Activated CD4-positive, alpha-beta T cell treated with anti-CD3 and anti-CD28 coated beads, Interleukin-2, amount 50 U/mL, for 4 hours (primary cell): ENCODE data around the gene EFCAB6.

Source experiments
- DNase-seq, 2 experiments: peaks; one replicate each; pipeline ENCODE4 v3.0.0-alpha.2; 2020

The EFCAB6 gene

GRCh38 chr22:43744700-43745410 lies 67.2 kb downstream of the EFCAB6 start:
- no peak for DNase-seq

GRCh38 chr22:43743929-43744643 lies 68.0 kb downstream of the EFCAB6 start:
- no peak for DNase-seq

GRCh38 chr22:43743131-43743530 lies 69.0 kb downstream of the EFCAB6 start:
- DNase-seq: no peak

GRCh38 chr22:43742154-43742950 lies 69.8 kb downstream of the EFCAB6 start:
- DNase-seq: no peak

GRCh38 chr22:43740587-43741270 lies 71.4 kb downstream of the EFCAB6 start:
- DNase-seq: no peak

- no peak for DNase-seq
Observed at GRCh38 chr22:43739851-43740379, 72.2 kb downstream of the EFCAB6 start.

- no peak for DNase-seq
Observed at GRCh38 chr22:43737150-43737828, 74.8 kb downstream of the EFCAB6 start.

GRCh38 chr22:43736651-43737050 lies 75.5 kb downstream of the EFCAB6 start:
- DNase-seq: no peak

- no peak for DNase-seq
Observed at GRCh38 chr22:43734370-43735150, 77.5 kb downstream of the EFCAB6 start.

- DNase-seq: no peak
Observed at GRCh38 chr22:43733138-43733537, 79.0 kb downstream of the EFCAB6 start.

- DNase-seq: no peak
Observed at GRCh38 chr22:43731988-43732387, 80.1 kb downstream of the EFCAB6 start.

- DNase-seq: no peak
Observed at GRCh38 chr22:43726964-43727543, 85.1 kb downstream of the EFCAB6 start.

- no peak for DNase-seq
Observed at GRCh38 chr22:43726322-43726721, 85.8 kb downstream of the EFCAB6 start.

- DNase-seq: no peak
Observed at GRCh38 chr22:43723816-43724215, 88.3 kb downstream of the EFCAB6 start.

GRCh38 chr22:43722444-43722843 lies 89.7 kb downstream of the EFCAB6 start:
- DNase-seq: no peak

GRCh38 chr22:43720716-43721115 lies 91.4 kb downstream of the EFCAB6 start:
- no peak for DNase-seq

- DNase-seq: no peak
Observed at GRCh38 chr22:43714104-43714503, 98.0 kb downstream of the EFCAB6 start.

- no peak for DNase-seq
Observed at GRCh38 chr22:43711681-43712080, 100.4 kb downstream of the EFCAB6 start.

- no peak for DNase-seq
Observed at GRCh38 chr22:43707648-43708047, 104.5 kb downstream of the EFCAB6 start.

GRCh38 chr22:43706571-43707328 lies 105.4 kb downstream of the EFCAB6 start:
- no peak for DNase-seq
